ENCODE measurements around the gene TUT4. TPM values are rescaled to one million over a fixed set of nuclear protein-coding genes. Genes with fewer than 3 reads are reported as not detected.

The TUT4 gene
- total and polyA plus RNA-seq, 12 donors = 16.9 to 40.6 (median 31.5) TPM

- peaks cover 0 to 95% (median 8%) of the 10 kb centered on the region in 9 donors for H3K36me3 ChIP-seq
- DNase-seq (no peak), ATAC-seq (no peak)
- H3K27me3 ChIP-seq = no peaks in the 10 kb centered on the region
- 87 to 93% methylated on average over 3 of the region's 3 CpGs for WGBS, 2 donors
- H3K9me3 ChIP-seq = no peaks in the 10 kb centered on the region
- H3K4me1 ChIP-seq = peaks cover 0 to 24% (median 10%) of the 10 kb centered on the region in 9 donors
- no peak overlapping the region for H3K27ac ChIP-seq
- H3K4me3 ChIP-seq = no peak overlapping the region
- intact Hi-C loops (cut with DNase I) = no loop called here
- no peak for TF ChIP-seq CTCF (IDR thresholded peaks at IDR 0.05)
Observed at GRCh38 chr1:52426371-52426770, 126.5 kb downstream of the TUT4 start.

- Histone ChIP-seq H3K27me3 (no peaks in the 10 kb centered on the region), H3K27ac (peak overlapping the region in 3 of 10 donors; percentile 29 to 63 (median 55)), H3K4me1 (peaks cover 0 to 24% (median 10%) of the 10 kb centered on the region in 9 donors), H3K4me3 (no peak overlapping the region), H3K36me3 (peaks cover 0 to 95% (median 8%) of the 10 kb centered on the region in 9 donors), H3K9me3 (no peaks in the 10 kb centered on the region)
- ATAC-seq = no peak
- no peak for DNase-seq
- WGBS, 2 donors = 94 to 98% methylated on average over 1 of the region's 1 CpG
- TF ChIP-seq CTCF (IDR thresholded peaks at IDR 0.05) = no peak
- intact Hi-C loops (cut with DNase I) = no loop called here
Observed at GRCh38 chr1:52424813-52425212, 128.1 kb downstream of the TUT4 start.

DNA sequence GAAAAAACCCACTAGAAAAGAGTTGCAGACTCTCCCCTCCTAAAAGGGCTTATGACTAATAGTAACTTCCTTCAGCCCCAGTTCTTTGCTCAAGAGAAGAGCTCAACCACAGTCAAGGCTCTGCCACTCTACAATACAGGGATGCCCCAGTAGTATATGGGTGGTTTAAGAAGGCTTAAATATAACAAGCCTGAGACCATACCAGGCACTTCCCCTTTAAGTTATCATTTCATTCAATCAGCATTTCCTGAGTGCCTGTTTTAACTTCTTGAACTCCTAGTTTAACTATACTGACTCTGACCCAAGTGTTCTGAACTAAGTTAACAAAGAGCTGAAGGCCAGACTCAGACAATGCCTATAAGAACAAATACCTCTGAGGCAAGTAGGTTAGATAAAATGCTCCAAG is 128.7 kb downstream of the TUT4 start:
- no peak overlapping the region for H3K4me3 ChIP-seq
- H3K27ac ChIP-seq = peak overlapping the region in 4 of 10 donors; percentile 21 to 63 (median 42)
- intact Hi-C loops (cut with DNase I) = no loop called here
- H3K36me3 ChIP-seq = peaks cover 0 to 95% (median 8%) of the 10 kb centered on the region in 9 donors
- peak in 6 of 8 donors; percentile 24 to 44 (median 34) for ATAC-seq
- H3K27me3 ChIP-seq = no peaks in the 10 kb centered on the region
- DNase-seq = no peak
- H3K4me1 ChIP-seq = peaks cover 0 to 24% (median 10%) of the 10 kb centered on the region in 9 donors
- no peaks in the 10 kb centered on the region for H3K9me3 ChIP-seq
- no peak for TF ChIP-seq CTCF (IDR thresholded peaks at IDR 0.05)

- Histone ChIP-seq H3K36me3 (peaks cover 0 to 95% (median 8%) of the 10 kb centered on the region in 9 donors), H3K9me3 (no peaks in the 10 kb centered on the region), H3K27me3 (no peaks in the 10 kb centered on the region), H3K27ac (peak overlapping the region in 6 of 10 donors; percentile 2 to 63 (median 28)), H3K4me3 (no peak overlapping the region), H3K4me1 (peaks cover 0 to 24% (median 10%) of the 10 kb centered on the region in 9 donors)
- TF ChIP-seq CTCF (IDR thresholded peaks at IDR 0.05) = no peak
- 23 to 33% methylated on average over 9 of the region's 9 CpGs for WGBS, 2 donors
- ATAC-seq = peak in 6 of 8 donors; percentile 25 to 73 (median 66)
- intact Hi-C loops (cut with DNase I) = no loop called here
- DNase-seq = peak in 1 of 2 donors; percentile 9
Observed at GRCh38 chr1:52423771-52424170, 129.1 kb downstream of the TUT4 start.

Measured in heart right ventricle (tissue), 16 donors.